GM12801 (cell line): ENCODE results near the gene BCHE.

Experiments
- CTCF ChIP-seq: IDR thresholded peaks from one replicate; pipeline ENCODE4 v1.5.1; 2011; ENCODE audit warnings: control low read depth; ENCODE audit not compliant: insufficient read length; ENCODE audit errors: extremely low read depth

The BCHE gene

DNA sequence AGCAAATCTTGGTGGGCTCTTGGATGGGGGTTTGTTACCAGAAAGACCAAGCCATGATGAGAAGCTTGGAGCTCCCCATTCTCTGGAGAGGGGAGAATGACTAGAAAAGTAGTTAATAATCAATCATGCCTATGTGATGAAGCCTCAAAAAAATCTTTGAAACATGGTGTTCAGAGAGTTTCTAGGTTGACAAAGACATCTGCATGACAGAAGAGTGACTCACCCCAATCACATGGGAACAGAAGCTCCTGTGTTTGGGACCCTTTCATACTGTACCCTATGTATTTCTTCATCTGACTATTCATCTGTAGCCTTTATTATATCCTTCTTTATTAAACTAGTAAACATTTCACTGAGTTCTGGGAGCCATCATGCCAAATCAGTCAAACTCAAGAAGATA, 87.4 kb downstream of the BCHE start:
- no peak for TF ChIP-seq CTCF

- TF ChIP-seq CTCF = no peak
Measured at GRCh38 chr3:165749241-165749640, 88.0 kb downstream of the BCHE start.

GRCh38 chr3:165748094-165748493, 89.1 kb downstream of the BCHE start:
- no peak for TF ChIP-seq CTCF

DNA sequence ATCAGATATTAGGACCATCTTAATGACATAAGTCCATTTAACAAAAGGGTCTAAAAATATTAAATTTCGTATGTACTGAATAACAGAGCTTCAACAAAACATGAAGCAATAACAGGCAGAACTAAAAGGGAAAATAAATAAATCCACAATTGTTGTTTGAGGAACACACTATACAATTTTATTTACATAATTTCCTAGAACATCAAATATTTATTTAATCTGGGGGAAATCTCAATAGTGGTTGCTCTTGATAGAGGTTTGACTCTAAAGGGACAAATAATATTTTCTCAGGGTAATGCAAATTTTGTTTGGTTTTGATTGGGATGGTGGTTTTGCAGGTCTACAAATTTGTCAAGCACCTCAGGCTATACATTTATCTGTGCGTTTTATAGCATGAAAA, 90.3 kb downstream of the BCHE start:
- TF ChIP-seq CTCF = no peak

DNA sequence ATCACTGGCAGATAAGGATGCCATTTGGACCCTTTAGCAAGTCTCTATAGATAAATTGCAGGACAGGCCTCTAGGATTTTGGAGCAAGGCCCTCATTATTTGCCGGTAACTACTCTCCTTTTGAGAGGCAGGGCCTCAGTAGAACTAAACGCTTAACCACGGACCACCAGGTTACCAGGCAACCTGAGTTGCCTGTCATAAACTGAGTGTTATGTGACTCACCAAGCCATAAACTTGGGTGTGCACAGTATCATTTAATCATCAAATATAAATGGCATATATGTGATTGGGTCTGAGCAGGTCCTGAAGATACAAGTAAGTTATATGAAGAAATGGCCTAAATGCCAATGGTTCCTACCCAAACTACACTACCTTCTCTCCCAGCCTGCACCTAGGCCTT, 93.2 kb downstream of the BCHE start:
- TF ChIP-seq CTCF = no peak

- no peak for TF ChIP-seq CTCF
Measured at GRCh38 chr3:165742351-165742750, 94.9 kb downstream of the BCHE start.

- TF ChIP-seq CTCF = no peak
Measured at GRCh38 chr3:165729756-165730155, 107.5 kb downstream of the BCHE start.

GRCh38 chr3:165728924-165729323, 108.3 kb downstream of the BCHE start:
- TF ChIP-seq CTCF = no peak
